GM19395 (cell line): ENCODE results near the gene MRNIP.
"Not testable (repeated sequence)": the region's sequence is repeated elsewhere in the genome, so short reads cannot be mapped to it uniquely, and the experiment has no call there.

Source experiments
- ATAC-seq: cut with Tn5 transposase; IDR thresholded peaks from one replicate; pipeline ENCODE4 v1.9.1; 2021; ENCODE audit warnings: mild to moderate bottlenecking, moderate library complexity; ENCODE audit not compliant: unreplicated experiment

Gene MRNIP

DNA sequence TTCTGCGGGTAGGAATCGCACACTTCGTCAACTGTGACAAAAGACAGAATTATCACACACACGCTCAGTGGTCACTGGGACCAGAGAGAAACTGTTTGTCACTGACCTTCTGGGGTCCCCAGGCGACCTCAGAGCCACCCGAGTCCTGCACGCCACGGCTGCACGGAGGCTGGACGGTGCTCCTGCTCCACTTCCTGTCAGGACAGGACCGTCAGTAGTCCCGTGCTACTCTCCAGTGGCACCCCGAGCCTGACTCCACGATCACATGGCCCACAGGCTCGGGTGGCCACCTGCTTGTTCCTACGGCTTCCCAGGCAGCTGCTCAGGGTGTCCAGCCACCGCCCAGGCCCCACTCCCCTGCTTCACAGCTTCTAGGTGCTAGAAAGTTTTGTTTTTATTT is 17.9 kb downstream of the MRNIP start:
- ATAC-seq, result no peak

DNA sequence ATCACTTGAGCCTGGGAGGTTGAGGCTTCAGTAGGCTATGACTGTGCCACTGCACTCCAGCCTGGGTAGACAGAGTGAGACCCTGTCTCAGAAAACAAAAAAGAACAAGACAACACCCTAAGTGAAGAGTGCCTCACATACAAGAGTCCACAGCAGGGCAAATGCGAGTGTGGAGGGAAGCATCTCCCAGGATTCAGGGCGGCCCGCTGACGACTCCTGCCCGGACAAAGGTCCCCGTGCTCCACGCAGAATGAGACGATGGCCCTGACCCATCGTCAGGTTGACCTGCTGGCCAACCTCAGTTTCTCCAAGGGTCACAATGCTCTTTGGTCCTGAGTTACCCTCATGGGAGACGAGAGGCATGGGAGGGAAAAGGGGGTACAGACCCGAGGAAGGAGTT is 18.3 kb downstream of the MRNIP start:
- no peak for ATAC-seq

DNA sequence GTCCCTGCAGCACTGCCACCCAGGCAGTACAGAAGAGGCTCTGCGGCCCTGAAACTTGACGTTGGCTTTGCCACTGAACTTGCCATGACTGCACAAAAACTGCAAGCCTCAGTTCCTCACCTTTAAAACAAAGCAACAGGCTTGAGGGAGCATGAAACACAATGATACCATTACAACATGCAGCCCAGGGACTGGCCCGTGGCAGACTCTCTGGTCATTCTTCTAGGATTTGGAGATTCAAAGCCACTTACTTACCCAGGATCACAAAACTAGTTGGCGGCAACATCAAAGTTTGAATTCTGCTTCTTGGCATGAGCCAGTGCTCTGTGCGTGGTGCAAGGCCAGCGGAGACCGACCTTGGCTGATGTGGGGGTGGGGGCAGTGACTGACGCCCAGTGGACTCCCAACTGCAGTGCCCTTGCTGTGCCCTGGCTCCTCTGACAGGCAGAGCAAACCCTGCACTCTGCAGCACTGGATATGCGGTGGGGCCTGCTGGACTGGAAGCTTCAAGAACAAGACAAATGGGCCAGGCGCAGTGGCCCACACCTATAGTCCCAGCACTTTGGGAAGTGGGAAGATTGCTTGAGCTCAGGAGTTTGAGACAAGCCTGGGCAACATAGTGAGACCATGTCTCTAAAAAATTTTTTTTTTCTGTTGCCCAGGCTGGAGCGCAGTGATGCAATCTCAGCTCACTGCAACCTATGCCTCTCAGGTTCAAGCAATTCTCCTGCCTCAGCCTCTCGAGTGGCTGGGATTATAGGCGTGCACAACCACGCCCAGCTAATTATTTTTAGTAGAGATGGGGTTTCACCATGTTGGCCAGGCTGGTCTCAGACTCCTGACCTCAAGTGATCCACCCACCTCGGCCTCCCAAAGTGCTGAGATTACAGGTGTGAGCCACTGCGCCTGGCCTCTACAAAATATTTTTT is 19.0 kb downstream of the MRNIP start:
- ATAC-seq, result no peak

DNA sequence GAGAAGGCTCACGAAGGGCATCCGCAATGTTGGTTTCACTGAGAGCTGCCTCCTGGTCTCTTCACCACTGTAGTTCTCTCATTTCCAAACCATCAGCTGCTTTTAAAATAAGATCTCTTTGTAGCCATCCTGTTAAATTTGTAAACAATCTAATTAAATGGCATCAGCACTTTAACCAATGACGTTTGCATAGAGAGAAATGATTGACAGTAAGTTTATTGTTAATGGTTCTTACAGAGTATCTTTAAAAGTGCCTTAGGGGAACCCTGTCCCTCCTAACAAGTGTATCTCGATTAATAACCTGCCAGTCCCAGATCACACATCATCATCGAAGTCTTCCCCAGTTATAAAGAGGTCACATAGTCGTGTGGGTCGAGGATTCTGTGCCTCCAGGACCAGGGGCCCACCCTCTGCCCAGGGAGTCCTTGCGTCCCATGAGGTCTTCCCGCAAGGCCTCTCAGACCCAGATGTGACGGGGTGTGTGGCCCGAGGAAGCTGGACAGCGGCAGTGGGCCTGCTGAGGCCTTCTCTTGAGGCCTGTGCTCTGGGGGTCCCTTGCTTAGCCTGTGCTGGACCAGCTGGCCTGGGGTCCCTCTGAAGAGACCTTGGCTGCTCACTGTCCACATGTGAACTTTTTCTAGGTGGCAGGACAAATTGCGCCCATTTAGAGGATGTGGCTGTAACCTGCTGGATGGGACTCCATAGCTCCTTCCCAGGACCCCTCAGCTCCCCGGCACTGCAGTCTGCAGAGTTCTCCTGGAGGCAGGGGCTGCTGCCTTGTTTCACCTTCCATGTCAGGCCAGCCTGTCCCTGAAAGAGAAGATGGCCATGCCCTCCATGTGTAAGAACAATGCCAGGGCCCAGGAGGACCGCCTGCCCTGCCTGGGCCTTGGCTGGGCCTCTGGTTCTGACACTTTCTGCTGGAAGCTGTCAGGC is 21.3 kb downstream of the MRNIP start:
- ATAC-seq, result no peak

DNA sequence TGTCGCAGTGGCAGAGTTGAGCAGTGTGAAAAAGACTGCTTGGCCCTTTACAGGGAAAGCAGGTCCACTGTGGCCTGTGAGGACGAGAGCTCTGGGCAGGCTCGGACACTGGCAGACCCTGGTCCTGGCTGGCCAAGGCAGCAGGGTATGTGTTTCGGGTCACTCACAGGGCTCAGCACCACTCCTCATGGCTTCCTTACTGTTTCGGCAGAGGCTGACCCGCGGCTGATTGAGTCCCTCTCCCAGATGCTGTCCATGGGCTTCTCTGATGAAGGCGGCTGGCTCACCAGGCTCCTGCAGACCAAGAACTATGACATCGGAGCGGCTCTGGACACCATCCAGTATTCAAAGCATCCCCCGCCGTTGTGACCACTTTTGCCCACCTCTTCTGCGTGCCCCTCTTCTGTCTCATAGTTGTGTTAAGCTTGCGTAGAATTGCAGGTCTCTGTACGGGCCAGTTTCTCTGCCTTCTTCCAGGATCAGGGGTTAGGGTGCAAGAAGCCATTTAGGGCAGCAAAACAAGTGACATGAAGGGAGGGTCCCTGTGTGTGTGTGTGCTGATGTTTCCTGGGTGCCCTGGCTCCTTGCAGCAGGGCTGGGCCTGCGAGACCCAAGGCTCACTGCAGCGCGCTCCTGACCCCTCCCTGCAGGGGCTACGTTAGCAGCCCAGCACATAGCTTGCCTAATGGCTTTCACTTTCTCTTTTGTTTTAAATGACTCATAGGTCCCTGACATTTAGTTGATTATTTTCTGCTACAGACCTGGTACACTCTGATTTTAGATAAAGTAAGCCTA is 22.2 kb downstream of the MRNIP start:
- peak; percentile 70 for ATAC-seq

DNA sequence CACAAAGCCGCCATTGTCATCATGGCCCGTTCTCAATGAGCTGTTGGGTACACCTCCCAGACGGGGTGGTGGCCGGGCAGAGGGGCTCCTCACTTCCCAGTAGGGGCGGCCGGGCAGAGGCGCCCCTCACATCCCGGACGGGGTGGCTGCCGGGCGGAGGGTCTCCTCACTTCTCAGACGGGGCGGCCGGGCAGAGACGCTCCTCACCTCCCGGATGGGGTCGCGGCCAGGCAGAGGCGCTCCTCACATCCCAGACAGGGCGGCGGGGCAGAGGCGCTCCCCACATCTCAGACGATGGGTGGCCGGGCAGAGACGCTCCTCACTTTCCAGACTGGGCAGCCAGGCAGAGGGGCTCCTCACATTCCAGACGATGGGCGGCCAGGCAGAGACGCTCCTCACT is 23.7 kb downstream of the MRNIP start:
- not testable (repeated sequence) for ATAC-seq

DNA sequence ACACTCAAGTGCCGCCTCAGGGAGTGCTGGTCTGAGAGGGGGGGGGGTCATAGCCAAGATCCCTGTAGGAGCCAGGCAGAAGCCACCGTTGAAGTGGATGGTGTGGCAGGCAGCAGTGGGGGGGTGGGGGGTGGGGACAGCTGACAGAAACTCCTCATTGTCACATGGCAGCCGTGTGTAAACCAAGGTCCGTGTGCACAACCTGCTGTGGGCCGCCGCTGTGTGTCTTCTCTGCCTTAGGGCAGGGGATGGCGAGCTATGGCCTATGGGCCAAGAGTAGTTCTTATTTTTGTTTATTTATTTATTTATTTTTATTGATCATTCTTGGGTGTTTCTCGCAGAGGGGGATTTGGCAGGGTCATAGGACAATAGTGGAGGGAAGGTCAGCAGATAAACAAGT is 24.5 kb downstream of the MRNIP start:
- no peak for ATAC-seq

DNA sequence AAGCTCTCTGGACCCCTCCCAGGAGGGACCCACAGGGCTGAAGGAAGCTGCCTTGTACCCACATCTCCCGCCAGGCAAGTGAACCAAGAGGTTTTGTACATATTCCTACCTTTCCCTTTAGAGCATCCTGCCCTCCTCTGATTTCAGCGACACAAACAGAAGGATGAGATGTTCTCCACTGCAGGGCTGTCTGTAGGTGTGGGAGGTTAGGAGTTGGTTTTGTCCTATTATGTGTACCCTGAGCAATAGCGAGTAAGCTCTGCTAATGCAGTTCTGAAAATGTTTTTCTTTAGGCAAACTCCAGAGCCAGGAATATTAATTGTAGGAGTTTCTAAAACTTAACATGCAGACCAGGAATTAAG is 24.9 kb downstream of the MRNIP start:
- no peak for ATAC-seq

DNA sequence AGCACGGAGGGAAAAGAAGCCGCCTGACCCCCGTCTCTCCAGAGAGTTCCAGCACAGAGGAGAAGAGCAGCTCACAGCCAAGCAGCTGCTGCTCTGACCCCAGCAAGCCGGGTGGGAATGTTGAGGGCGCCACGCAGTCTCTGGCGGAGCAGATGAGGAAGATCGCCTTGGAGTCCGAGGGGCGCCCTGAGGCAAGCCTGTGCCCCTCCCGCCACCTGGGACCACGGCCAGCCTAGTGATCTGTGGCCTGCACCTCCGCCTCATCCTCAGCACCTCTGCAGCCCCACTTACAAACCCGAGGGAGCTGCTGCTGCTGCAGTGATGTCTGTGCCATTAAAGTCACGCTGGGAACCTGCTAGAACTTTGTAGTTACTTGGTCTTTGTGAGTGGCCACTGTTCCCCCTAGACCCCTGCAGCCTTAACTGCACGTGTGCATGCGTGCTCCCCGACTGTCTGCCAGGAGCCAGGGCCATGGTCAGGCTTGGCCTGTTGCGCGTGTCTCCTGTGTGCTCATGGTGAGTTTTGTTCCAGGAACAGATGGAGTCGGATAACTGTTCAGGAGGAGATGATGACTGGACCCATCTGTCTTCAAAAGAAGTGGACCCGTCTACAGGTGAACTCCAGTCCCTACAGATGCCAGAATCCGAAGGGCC is 25.4 kb downstream of the MRNIP start:
- no peak for ATAC-seq

DNA sequence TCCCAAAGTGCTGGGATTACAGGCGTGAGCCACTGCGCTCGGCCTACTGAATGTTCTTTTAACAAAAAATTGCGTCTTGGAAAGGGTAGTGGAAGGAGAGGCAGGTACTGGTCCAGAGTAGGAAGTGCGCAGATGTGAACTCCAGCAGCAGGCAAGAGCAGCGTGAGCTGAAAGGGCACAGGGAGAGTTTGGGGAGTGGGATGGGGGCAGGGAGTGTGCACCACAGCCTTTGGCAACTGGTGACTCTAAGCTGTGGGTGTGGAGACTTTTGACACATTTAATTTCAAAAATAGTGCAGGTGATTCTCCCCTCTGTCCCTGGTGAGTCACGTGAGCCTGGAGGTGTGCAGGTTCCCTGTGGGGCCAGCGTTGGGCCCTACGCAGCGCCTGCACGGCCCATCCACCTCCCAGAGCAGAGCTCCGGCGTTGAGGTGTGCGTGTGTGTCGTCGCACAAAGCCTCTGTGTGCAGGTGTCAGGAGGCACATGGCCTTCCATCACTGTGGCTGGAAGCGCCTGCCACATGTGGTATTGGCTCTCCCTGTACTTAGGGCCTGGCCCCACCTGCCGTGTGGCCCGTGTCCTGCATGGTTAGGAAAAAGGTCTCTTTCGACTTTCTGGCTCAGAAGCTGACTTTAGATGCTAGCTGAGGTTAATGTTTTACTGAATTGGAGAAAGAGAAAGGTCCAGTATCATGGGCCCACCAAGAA is 26.4 kb downstream of the MRNIP start:
- ATAC-seq, result no peak

DNA sequence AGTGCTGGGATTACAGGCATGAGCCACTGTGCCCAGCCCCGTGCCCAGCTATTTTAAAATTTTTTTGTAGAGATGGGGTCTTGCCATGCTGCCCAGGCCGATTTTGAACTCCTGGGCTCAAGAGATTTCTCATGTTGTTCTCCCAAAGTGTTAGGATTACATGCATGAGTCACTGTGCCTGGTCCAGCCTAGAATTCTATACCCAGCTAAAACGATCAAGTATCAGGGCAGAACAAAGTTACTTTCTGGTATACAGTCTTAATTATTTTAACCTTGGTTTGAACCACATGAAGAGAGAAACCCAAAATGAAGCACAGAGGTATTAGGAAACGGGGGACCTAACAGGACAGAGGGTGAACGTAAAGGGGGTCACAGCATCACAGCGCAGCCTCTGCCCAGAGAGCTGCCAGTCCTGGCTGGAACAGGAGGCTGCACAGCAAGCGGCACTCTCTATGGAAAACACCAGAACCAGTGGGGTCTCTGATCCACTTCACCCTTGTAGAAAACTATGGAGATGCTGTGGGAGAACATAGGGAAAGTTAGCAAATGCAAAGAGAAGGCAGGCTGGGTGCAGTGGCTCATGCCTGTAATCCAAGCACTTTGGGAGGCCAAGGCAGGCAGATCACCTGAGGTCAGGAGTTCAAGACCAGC is 27.7 kb downstream of the MRNIP start:
- no peak for ATAC-seq

DNA sequence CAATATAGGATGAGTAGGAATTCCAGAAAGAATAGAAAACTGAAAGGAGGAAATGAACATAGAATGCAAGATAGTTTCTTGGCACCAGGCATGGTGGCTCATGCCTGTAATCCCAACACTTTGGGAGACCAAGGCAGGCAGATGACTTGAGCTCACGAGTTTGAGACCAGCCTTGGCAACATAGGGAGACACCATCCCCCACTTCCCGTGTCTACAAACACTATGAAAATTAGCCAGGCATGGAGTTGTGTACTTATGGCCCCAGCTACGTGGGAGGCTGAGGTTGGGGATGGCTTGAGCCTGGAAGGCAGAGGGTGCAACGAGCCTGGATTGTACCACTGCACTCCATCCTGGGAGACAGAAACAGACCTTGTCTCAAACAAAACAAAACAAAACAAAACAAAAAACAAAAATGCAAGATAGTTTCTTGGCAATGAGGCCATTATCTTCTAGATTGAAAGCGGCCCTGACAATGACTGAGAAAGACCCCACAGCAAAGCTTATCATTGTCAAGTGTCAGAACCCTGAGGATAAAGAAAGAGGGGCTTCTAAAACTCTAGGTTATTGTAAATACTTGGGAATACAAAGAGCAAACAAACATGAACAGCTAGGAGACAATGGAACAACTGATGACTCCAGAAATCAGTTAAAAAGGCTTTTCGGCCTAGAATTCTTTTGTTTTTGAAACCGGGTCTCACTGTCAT is 28.7 kb downstream of the MRNIP start:
- no peak for ATAC-seq

DNA sequence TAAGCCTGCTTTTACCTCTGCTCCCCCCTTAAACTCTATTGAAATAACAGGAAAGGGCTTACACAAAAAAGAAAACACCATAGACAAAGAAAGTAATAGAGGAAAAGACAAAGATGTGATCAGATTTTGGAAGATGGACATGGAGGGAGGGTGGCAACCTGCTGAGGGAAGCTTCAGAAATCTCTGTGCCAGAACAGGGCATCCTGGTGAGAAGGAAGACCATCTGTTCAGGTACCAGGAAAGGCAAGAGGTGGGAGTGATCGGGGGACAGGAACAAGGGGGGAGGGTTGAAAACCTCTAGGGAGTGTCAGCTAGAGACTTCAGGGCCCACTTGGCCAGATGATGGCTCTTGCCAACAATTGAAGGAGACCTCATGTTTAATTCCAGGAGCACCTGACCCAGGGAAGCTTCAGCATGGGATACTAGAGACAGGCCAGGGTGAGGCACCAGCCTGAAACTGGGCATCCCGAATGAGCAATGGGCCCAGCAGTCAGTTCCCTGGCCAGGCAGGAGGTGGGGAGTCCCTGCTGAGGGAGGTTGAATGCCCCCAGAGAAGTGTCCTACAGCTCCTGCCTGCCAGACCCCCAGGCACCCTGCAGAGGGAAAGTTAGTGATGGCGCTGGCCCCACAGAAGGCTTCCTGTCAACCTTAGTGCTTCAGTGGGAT is 29.7 kb downstream of the MRNIP start:
- ATAC-seq, result no peak

DNA sequence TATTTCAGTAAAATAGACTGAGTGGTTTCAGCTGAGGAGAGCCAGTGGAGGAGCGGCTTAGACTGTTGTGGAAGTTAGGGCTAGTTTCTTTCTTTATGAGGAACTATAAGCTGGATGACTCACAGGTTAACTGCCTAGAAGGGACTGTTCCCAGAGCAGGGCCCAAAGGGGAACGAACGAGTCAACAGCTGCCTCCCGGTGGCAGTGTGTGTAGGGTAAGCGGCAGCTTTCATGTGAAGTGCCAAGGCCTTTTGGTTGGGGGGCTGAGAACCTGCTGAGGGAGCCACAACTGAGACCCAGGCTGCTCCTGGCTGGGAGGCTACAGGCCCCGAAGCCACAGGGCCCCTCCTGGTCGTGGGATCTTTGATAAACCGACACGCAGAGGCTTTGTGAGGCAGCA is 30.9 kb downstream of the MRNIP start:
- no peak for ATAC-seq

DNA sequence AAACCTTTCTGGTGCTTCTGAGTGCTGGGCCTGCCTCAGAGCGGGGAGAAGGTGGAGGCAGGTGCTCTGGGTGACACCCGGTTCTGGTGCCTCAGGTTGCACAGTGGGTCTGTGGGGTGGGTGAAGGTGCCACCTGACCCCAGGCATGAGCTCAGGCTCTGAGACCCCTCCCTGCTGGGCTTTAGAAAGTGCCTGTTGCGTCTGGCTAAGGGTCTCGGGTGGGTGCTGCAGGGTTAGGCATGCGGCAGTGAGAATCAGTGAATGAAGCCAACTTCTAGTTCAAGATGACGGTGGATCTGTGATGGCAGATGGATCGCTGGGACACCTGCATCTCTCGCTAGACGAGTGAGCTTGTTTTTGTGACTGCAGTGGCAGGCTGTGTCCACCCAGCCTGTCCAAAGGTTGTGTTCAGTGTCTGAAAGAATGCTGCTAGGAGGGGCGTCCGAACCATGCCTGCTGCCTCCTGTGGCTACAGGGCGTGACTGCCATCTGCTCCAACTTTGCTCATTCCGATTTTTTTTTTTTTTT is 32.9 kb downstream of the MRNIP start:
- ATAC-seq, result no peak

DNA sequence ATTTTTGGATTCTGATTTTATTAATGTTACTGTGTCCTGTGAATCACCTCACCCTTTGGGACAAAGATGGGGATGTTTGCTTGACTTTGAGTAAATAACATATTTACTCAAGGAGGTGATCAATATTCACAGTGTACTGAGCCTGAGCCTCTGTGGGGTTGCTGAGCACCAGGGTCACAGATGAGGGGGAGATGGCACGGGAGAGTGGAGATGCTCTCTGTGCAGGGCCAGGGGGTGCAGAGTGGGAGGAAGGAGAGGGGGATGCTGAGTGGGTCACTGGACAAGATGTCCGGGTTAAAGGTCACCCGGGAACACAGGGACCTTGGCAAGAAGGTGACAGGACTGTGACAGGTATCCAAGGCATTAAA is 33.9 kb downstream of the MRNIP start:
- no peak for ATAC-seq

DNA sequence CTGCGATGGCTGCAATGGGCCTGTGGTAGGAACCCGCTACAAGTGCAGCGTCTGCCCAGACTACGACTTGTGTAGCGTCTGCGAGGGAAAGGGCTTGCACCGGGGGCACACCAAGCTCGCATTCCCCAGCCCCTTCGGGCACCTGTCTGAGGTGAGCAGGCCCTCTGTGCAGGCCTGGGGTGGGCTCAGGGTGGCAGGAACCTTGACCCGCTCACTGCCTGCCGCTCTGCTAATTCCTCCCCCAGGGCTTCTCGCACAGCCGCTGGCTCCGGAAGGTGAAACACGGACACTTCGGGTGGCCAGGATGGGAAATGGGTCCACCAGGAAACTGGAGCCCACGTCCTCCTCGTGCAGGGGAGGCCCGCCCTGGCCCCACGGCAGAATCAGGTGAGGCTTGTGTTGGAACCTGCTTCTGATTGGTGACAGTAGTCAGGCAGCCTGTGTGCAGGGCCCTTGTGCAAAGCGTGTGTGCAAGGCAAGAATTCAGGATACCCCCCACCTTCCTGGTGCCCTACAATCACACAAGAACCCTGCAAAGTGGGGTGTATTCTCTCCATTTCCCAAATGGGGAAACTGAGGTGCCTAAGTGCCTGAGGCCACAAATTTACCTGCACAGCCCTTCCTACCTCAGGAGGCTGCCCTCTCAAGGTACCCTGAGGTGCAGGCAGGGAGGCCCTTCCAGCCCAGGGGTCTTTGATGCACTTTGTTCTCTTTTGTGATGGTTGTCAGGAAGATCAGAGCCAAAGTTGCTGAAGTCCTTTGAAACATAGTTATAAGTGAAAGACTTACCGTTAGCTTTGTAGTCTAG is 34.5 kb downstream of the MRNIP start:
- no peak for ATAC-seq
